HepG2 (cell line): ENCODE data around the gene ZNF490. TPM values are rescaled to one million over a fixed set of nuclear protein-coding genes. Genes with fewer than 3 reads are reported as not detected.

Source experiments
- ATAC-seq: fragments of 200-7000 bp; cut with Tn5 transposase; 3 replicates; pipeline ENCODE4 v1.9.1; 2020; ENCODE audit warnings: mild to moderate bottlenecking, moderate library complexity
- BruUV-seq: library from RNA; stranded (reverse); fragments of 400-500 nt; replicated peaks from 2 replicates; lab custom pipeline; 2021; lab: Mats Ljungman, UMichigan
- CTCF ChIA-PET: fragments of 300-600 bp; formaldehyde crosslinking; extraction: SDS; loops from one replicate; lab custom pipeline; 2021; ENCODE audit warnings: low total read pairs, inconsistent platforms, low intra/inter-chr PET ratio; lab: Yijun Ruan, JAX
- POLR2A ChIA-PET: fragments of 350-600 bp; sonication (Branson Sonifier 250); formaldehyde crosslinking; loops from one replicate; lab custom pipeline; 2020; ENCODE audit warnings: antibody characterized with exemption, inconsistent platforms; lab: Yijun Ruan, JAX
- DNase-seq: peaks from one replicate; pipeline ENCODE4 v3.0.0-alpha.2; 2015; ENCODE audit warnings: low spot score
- FAIRE-seq: peaks from 3 replicates; lab custom pipeline; 2011; peaks lifted over from hg19 to GRCh38; lab: Jason Lieb, UNC
- H2AFZ ChIP-seq: one replicate; pipeline ENCODE4 v1.6.1; 2011; ENCODE audit warnings: low read length, inconsistent platforms
- H3K27ac ChIP-seq: fragments of 300-600 bp; 3 replicates; pipeline ENCODE4 v1.8.0; 2011; ENCODE audit warnings: mixed run types, mild to moderate bottlenecking, mixed read lengths, low read length, inconsistent platforms; ENCODE audit not compliant: insufficient read depth; ENCODE audit errors: extremely low read length
- H3K27me3 ChIP-seq, 2 experiments: fragments of 200-600 bp in 1 of 2; 2 replicates in 1 of 2; 3 replicates in 1 of 2; pipeline versions ENCODE4 v1.6.0 to v1.8.0; 2011; ENCODE audit warnings: low read length in 2 of 2, mild to moderate bottlenecking in 2 of 2, moderate library complexity in 2 of 2, inconsistent platforms in 1 of 2; ENCODE audit not compliant: insufficient read depth in 2 of 2, control insufficient read depth in 1 of 2
- H3K36me3 ChIP-seq, 2 experiments: fragments of 200-600 bp in 1 of 2; replicated peaks in 1 of 2; 2 replicates in 1 of 2; 3 replicates in 1 of 2; pipeline versions ENCODE4 v1.5.1 to v1.8.0; 2011; ENCODE audit warnings: low read length in 2 of 2, inconsistent platforms in 1 of 2; ENCODE audit not compliant: insufficient read depth in 2 of 2, control insufficient read depth in 1 of 2
- H3K4me1 ChIP-seq: 2 replicates; pipeline ENCODE4 v1.5.1; 2012; ENCODE audit warnings: low read length, inconsistent platforms; ENCODE audit not compliant: insufficient read depth
- H3K4me2 ChIP-seq: 2 replicates; pipeline ENCODE4 v1.6.0; 2011; ENCODE audit warnings: low read depth, low read length, inconsistent platforms
- H3K4me3 ChIP-seq, 3 experiments: fragments of 200-600 bp in 1 of 3; sonication (generic), shearing (Covaris generic) in 1 of 3; replicated peaks in 1 of 3; 2 replicates each; pipeline ENCODE4 v1.5.1; 2011 to 2016; ENCODE audit warnings: low read length in 3 of 3, inconsistent platforms in 2 of 3, low read depth in 2 of 3, mild to moderate bottlenecking in 2 of 3, control low read depth in 1 of 3, mixed read lengths in 1 of 3; ENCODE audit not compliant: insufficient read depth in 1 of 3
- H3K79me2 ChIP-seq: one replicate; pipeline ENCODE4 v1.6.1; 2011; ENCODE audit warnings: low read length, inconsistent platforms; ENCODE audit not compliant: insufficient read depth
- H3K9ac ChIP-seq: 2 replicates; pipeline ENCODE4 v1.6.0; 2011; ENCODE audit warnings: mild to moderate bottlenecking, low read depth, low read length, inconsistent platforms; ENCODE audit not compliant: insufficient read depth
- H3K9me3 ChIP-seq: 2 replicates; pipeline ENCODE4 v1.5.1; 2012; ENCODE audit warnings: mild to moderate bottlenecking, low read length
- H4K20me1 ChIP-seq: 2 replicates; pipeline ENCODE4 v1.6.0; 2011; ENCODE audit warnings: inconsistent platforms, mild to moderate bottlenecking, low read length, moderate library complexity; ENCODE audit not compliant: insufficient read depth
- CBX1 ChIP-seq: IDR thresholded peaks from one replicate; pipeline ENCODE4 v1.6.1; 2016; ENCODE audit warnings: antibody characterized with exemption, low read depth
- IRX3 ChIP-seq: sonication (generic); formaldehyde crosslinking; IDR thresholded peaks from 2 replicates; pipeline ENCODE4 v1.8.1; 2023; ENCODE audit warnings: mild to moderate bottlenecking, low read depth, missing genetic modification reagents, borderline replicate concordance
- KLF11 ChIP-seq: IDR thresholded peaks from 2 replicates; pipeline ENCODE4 v1.6.1; 2016; ENCODE audit warnings: missing compliant biosample characterization
- PAX8 ChIP-seq: sonication (generic); formaldehyde crosslinking; IDR thresholded peaks from 2 replicates; pipeline ENCODE4 v1.8.0; 2022; ENCODE audit warnings: mild to moderate bottlenecking, missing genetic modification reagents, borderline replicate concordance
- PHF8 ChIP-seq: sonication (generic); formaldehyde crosslinking; IDR thresholded peaks from 2 replicates; pipeline ENCODE4 v1.5.0; 2020; ENCODE audit warnings: missing genetic modification reagents
- ZNF432 ChIP-seq: sonication (generic); formaldehyde crosslinking; IDR thresholded peaks from 2 replicates; pipeline ENCODE4 v1.5.0; 2020; ENCODE audit warnings: missing genetic modification reagents, mild to moderate bottlenecking, borderline replicate concordance
- ZNF660 ChIP-seq: sonication (generic); formaldehyde crosslinking; IDR thresholded peaks from 2 replicates; pipeline ENCODE4 v1.5.1; 2020; ENCODE audit warnings: mild to moderate bottlenecking, low read depth, missing genetic modification reagents, borderline replicate concordance
- WGBS: methylation state at CpG from one replicate; pipeline ENCODE4 v1.1.6; 2017; ENCODE audit warnings: low lambda C conversion rate; 5-methylcytosine and 5-hydroxymethylcytosine counted together
- in situ Hi-C: cut with HindIII; loops from 2 replicates; pipeline ENCODE4 v1.10.0; 2017; ENCODE audit warnings: low pct_unique_long_range_greater_than_20kb; ENCODE audit not compliant: extremely low pct_ligation_motif_present
- intact Hi-C: fragments of 100-400 bp; cut with micrococcal nuclease; formaldehyde crosslinking; loops from one replicate; pipeline ENCODE4 v1.10.0; 2022; ENCODE audit not compliant: unreplicated experiment
- polyA plus RNA-seq, 8 experiments: library from polyadenylated mRNA; depleted of rRNA in 3 of 8; stranded (reverse) in 7 of 8; unstranded in 1 of 8; fragments of >200 nt; fragmentation: Illumina TruSeq in 4 of 8; extraction: Trizol in 4 of 8; gene quantifications; 2 replicates each; pipeline versions ENCODE4 v1.2.1 to v1.2.3, GENCODE V29; 2011 to 2016; ENCODE audit warnings: low read depth in 4 of 8, missing spikeins in 1 of 8, mixed read lengths in 1 of 8; ENCODE audit not compliant: insufficient read depth in 1 of 8
- total RNA-seq, 5 experiments: library from RNA; depleted of rRNA; stranded (reverse); fragments of >200 nt; fragmentation: Illumina TruSeq; extraction: Trizol; gene quantifications; 2 replicates each; pipeline ENCODE4 v1.2.3, GENCODE V29; 2016; ENCODE audit warnings: low read depth in 1 of 5
- TF ChIP-seq, protein P1 (sequence below): sonication (generic); formaldehyde crosslinking; IDR thresholded peaks from 2 replicates; pipeline ENCODE4 v1.4.0; 2020; ENCODE audit warnings: missing genetic modification reagents

ZNF490 gene
- total and polyA plus RNA-seq, 2 of the 13 experiments (the other 11 are each of a cell fraction or from before 2014, with no cell fraction given): 1.3 to 2.9 TPM

DNA sequence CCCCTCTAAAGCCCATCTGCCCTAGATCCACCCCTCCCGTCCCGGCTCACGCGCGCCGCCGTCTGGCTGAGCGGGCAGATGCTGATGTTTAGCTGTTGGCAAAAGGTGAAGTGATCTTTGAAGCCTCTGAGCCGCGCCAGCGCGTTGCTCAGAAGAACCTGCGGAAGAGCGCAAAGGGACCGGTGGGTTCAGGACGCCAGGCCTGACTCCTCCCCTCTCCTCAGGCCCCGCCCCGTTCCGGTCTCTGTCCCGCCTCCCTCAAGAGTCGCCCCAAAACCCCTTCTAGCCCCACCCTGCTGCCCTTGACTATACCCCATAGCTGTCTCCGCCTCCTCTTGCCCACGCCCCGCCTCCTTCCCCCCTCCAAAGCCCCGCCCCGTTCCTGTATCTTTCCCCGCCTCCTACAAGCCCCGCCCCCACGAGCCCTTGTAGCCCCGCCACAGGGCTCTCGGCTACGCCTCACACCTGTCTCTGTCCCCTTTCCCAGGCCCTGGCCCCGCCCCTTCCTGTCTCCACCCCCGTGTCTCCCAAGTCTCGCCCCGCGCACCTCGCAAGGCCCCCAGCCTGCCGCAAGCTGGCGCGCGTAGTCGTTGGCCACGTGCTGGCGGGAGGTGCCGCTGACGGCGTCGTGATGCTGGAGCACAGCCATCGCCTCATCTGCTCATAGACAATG lies 46.4 kb upstream of the ZNF490 start (continued):
- TF ChIP-seq PHF8 (CRISPR knock-in tag) (no peak), PAX8 (CRISPR knock-in tag) (no peak), ZNF432 (no peak)

DNA sequence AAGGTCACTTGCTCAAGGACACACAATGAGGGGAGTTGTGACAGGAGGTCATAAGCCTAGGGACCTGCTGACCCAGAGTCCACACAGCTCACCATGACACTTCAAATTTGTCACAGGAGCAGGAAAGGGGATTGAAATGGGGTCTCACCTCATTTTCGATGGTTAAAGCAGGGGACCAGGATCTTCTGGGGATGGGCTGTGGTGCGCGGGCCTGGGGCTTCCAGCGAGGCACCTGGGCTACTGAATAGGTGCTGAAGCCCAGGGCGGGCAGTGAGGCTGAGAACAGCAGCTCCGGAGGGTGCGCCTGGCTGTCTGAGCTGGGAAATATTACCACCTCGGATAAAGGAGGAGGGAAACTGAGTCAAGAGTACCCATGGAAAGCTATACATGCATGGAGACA lies 44.9 kb upstream of the ZNF490 start:
- Histone ChIP-seq H3K9ac (no peak overlapping the region), H3K27me3 (no peaks in the 10 kb centered on the region), H3K4me1 (no peaks in the 10 kb centered on the region), H3K36me3 (peaks cover 0 to 13% of the 10 kb centered on the region in 2 experiments; a peak in 4 of 5 replicates), H4K20me1 (no peaks in the 10 kb centered on the region)
- no TSS peak for BruUV-seq
- FAIRE-seq: no peak
- in situ Hi-C loops: no loop called here
- CTCF ChIA-PET: no interaction called here
- POLR2A ChIA-PET: interaction anchor here (1.3 kb wide), 1 partner anchor 11 kb away, joined by 4 read pairs; the partner anchor contains the start of genes MAN2B1 and WDR83
- TF ChIP-seq, protein P1, sequence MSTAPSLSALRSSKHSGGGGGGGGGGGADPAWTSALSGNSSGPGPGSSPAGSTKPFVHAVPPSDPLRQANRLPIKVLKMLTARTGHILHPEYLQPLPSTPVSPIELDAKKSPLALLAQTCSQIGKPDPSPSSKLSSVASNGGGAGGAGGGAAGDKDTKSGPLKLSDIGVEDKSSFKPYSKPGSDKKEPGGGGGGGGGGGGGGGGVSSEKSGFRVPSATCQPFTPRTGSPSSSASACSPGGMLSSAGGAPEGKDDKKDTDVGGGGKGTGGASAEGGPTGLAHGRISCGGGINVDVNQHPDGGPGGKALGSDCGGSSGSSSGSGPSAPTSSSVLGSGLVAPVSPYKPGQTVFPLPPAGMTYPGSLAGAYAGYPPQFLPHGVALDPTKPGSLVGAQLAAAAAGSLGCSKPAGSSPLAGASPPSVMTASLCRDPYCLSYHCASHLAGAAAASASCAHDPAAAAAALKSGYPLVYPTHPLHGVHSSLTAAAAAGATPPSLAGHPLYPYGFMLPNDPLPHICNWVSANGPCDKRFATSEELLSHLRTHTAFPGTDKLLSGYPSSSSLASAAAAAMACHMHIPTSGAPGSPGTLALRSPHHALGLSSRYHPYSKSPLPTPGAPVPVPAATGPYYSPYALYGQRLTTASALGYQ: no peak
- no peak for TF ChIP-seq IRX3
- TF ChIP-seq CBX1: no peak
- no peak for TF ChIP-seq KLF11 (CRISPR knock-in tag)
- TF ChIP-seq ZNF660: no peak
- TF ChIP-seq, all 625 proteins: peak for 0
- WGBS: 91% methylated on average over 8 of the region's 8 CpGs
- no peak for ATAC-seq
- Histone ChIP-seq H3K27ac (no peak overlapping the region), H3K9me3 (no peaks in the 10 kb centered on the region), H3K4me2 (no peak overlapping the region), H3K79me2 (no peaks in the 10 kb centered on the region), H3K4me3 (no peak overlapping the region), H2AFZ (no peak overlapping the region)
- intact Hi-C loops: no loop called here
- no peak for DNase-seq
